ENCODE measurements around the gene YPEL5.

- no peak for TF ChIP-seq POLR2A (IDR thresholded peaks at IDR 0.05)
- TF ChIP-seq CTCF (IDR thresholded peaks at IDR 0.05 in 8 of 11, conservative IDR thresholded peaks at IDR 0.05 in 3 of 11), result no peak
- no peak for TF ChIP-seq POLR2AphosphoS5 (IDR thresholded peaks at IDR 0.05)
These were observed 50.9 kb downstream of the YPEL5 start for GRCh38 chr2:30197570-30198192.

All from spleen (tissue), 7 donors.